ENCODE measurements around the gene RPS6KA5.

Gene RPS6KA5

DNA sequence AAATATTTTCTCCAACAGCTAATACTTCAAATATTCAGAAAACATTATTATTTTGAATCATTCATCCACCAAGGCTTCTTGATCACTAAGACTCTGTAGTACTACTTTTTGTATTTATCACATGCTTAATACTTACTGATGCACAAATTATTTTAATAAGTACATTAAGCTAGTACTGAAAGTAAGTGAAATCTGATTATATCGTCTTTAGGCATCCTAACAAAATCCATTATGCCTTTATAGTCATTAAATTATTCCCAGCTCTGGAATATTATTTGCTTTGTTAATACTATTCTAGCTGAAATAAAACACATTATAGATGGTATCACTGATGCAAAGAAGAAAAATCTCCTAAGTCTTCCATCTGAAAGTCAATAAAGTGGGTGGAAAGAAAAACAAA lies 169.1 kb downstream of the RPS6KA5 start:
- no peak overlapping the region for H3K27ac Mint-ChIP-seq
- H3K27me3 Mint-ChIP-seq (ENCODE audit: low read depth), result no peaks in the 10 kb centered on the region
- TF ChIP-seq, protein P1, sequence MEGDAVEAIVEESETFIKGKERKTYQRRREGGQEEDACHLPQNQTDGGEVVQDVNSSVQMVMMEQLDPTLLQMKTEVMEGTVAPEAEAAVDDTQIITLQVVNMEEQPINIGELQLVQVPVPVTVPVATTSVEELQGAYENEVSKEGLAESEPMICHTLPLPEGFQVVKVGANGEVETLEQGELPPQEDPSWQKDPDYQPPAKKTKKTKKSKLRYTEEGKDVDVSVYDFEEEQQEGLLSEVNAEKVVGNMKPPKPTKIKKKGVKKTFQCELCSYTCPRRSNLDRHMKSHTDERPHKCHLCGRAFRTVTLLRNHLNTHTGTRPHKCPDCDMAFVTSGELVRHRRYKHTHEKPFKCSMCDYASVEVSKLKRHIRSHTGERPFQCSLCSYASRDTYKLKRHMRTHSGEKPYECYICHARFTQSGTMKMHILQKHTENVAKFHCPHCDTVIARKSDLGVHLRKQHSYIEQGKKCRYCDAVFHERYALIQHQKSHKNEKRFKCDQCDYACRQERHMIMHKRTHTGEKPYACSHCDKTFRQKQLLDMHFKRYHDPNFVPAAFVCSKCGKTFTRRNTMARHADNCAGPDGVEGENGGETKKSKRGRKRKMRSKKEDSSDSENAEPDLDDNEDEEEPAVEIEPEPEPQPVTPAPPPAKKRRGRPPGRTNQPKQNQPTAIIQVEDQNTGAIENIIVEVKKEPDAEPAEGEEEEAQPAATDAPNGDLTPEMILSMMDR (IDR thresholded peaks at IDR 0.05; ENCODE audit: unreplicated experiment in 3 of 3), result no peak
- H3K4me3 Mint-ChIP-seq, result no peak overlapping the region
- H3K9me3 Mint-ChIP-seq, result no peaks in the 10 kb centered on the region
- peaks cover 4% of the 10 kb centered on the region for H3K36me3 Mint-ChIP-seq (ENCODE audit: low read depth)
- H3K4me1 Mint-ChIP-seq, result peaks cover 9% of the 10 kb centered on the region

DNA sequence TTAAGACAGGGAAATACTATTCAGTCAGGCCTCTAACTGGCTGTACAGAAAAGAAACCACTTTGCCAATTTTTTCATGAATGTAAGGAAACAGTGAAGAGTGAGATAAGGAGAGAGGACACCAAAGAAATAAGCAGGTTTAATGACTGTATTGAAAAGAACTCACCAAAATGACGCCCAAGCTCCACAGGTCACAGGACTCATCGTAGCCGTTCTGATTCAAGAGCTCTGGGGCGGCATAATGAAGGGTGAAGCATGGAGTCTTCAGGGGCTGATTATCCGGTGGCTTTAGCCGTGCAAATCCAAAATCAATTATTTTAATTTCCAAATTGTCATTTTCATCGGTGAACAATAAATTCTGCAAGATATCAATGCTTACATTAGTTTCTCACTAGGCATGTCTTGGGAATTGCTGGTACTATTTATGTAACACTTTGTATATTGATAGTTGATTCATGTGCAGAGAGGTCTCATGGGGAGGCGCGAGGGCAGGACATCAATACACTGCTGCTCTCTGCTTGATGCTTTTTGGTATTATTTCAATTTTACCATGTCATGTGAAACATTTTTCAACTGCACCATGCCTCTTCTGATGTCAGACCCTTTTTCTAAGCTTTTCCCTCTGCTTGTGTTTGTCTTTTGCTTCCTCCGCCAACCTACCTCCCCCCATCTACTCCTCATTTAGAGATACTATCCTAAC lies 170.0 kb downstream of the RPS6KA5 start:
- Mint-ChIP-seq H3K36me3 (ENCODE audit: low read depth) (no peaks in the 10 kb centered on the region), H3K27ac (no peak overlapping the region), H3K4me1 (peaks cover 9% of the 10 kb centered on the region), H3K27me3 (ENCODE audit: low read depth) (no peaks in the 10 kb centered on the region), H3K4me3 (no peak overlapping the region), H3K9me3 (no peaks in the 10 kb centered on the region)
- TF ChIP-seq, protein P1 (IDR thresholded peaks at IDR 0.05; ENCODE audit: unreplicated experiment in 3 of 3), result no peak

DNA sequence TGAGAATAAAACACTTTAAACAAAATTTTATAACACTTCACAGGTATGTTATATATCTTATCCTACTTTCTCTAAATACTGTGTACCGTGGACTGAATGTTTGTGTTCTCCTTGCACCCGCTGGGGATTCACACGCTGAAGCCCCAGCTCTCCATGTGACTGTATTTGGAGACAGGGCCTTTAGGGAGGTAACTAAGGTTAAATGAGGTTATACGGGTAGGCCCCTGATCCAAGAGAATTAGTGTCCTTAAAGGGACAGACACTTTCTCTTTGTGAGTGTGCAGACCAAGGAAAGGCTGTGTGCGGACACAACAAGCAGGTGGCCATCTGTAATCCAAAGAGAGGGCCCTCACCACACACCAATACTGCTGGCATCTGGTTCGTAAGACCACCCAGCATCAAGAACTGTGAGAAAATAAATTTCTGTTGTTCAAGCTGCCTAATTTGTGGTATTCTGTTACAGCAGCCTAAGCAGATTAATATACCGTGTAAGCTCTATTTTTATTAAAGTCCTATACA lies 174.1 kb downstream of the RPS6KA5 start:
- no peaks in the 10 kb centered on the region for H3K4me1 Mint-ChIP-seq
- no peak overlapping the region for H3K4me3 Mint-ChIP-seq

DNA sequence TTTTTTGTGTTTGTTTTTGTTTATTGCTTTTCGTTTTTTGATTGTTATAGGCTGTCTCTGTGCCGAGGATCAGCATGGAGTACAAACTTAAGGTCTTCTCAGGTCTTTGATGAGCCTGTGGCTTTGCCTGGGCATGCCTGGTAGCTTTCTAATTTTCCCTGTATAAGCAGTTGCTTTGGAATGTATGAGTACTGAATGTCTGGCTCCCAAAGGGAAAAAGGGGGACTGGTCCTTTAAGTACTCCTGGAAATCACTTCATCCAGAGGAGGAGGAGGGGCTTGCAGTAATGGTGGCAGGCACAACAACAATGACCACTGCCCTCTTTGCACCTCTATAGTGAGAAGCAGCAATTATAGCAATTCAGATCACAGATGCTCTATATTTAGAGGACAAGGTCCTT lies 176.7 kb downstream of the RPS6KA5 start:
- peaks cover 18% of the 10 kb centered on the region for H3K9me3 Mint-ChIP-seq
- no peak overlapping the region for H3K27ac Mint-ChIP-seq
- TF ChIP-seq, protein P1 (IDR thresholded peaks at IDR 0.05; ENCODE audit: unreplicated experiment in 3 of 3), result no peak
- H3K27me3 Mint-ChIP-seq (ENCODE audit: low read depth), result no peaks in the 10 kb centered on the region
- H3K4me3 Mint-ChIP-seq, result no peak overlapping the region
- H3K36me3 Mint-ChIP-seq (ENCODE audit: low read depth), result peaks cover 34% of the 10 kb centered on the region
- H3K4me1 Mint-ChIP-seq, result no peaks in the 10 kb centered on the region

More for the DNA sequence above, 174.1 kb downstream of the RPS6KA5 start:
- TF ChIP-seq, protein P1 (IDR thresholded peaks at IDR 0.05; ENCODE audit: unreplicated experiment in 3 of 3), result no peak
- Mint-ChIP-seq H3K36me3 (ENCODE audit: low read depth) (peaks cover 24% of the 10 kb centered on the region), H3K27me3 (ENCODE audit: low read depth) (no peaks in the 10 kb centered on the region), H3K27ac (no peak overlapping the region), H3K9me3 (peaks cover 18% of the 10 kb centered on the region)

DNA sequence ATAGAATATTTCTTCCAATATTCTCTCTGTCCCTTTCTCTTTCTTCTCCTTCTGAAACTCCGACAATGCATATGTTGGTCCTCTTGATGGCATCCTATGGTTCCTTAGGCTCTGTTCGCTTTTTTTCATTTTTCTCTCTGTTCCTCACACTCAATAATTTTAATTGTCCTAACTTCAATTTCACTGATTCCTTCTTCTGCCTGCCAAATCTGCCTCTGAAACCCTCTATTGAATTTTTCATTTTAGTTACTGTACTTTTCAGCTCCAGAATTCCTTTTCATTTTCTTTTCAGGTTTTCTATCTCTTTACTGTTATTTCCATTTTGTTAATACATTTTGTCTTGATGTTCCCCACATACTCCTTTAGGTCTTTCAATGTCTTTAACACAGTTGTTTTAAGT lies 177.2 kb downstream of the RPS6KA5 start:
- Mint-ChIP-seq H3K4me1 (no peaks in the 10 kb centered on the region), H3K36me3 (ENCODE audit: low read depth) (peaks cover 34% of the 10 kb centered on the region), H3K9me3 (peaks cover 18% of the 10 kb centered on the region), H3K27ac (no peak overlapping the region), H3K27me3 (ENCODE audit: low read depth) (no peaks in the 10 kb centered on the region), H3K4me3 (no peak overlapping the region)
- TF ChIP-seq, protein P1 (IDR thresholded peaks at IDR 0.05; ENCODE audit: unreplicated experiment in 3 of 3), result no peak

DNA sequence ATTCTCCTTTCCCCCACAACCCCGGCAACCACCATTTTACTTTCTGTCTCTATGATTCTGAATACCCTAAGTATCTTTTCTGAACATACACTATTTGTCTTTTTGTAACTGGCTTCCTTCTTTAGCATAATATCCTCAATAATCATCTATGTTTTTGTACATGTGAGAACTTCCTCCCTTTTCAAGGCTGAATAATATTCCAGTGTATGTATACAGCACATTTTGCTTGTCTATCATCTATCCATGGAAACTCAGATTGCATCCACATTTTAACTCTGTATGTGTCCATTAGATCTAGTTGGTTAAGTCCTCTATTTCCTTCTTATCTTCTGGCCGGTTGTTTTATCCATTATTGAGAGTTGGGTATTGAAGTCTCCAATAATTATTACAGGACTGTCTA lies 180.2 kb downstream of the RPS6KA5 start:
- Mint-ChIP-seq H3K9me3 (peaks cover 18% of the 10 kb centered on the region), H3K4me3 (no peak overlapping the region), H3K27ac (no peak overlapping the region), H3K36me3 (ENCODE audit: low read depth) (peaks cover 38% of the 10 kb centered on the region), H3K4me1 (no peaks in the 10 kb centered on the region), H3K27me3 (ENCODE audit: low read depth) (no peaks in the 10 kb centered on the region)
- TF ChIP-seq, protein P1 (IDR thresholded peaks at IDR 0.05; ENCODE audit: unreplicated experiment in 3 of 3), result no peak

Data from nephron (organoid).